Right atrium auricular region (tissue), 2 donors: ENCODE results near the gene ABHD5. TPM values are rescaled to one million over a fixed set of nuclear protein-coding genes. Genes with fewer than 3 reads are reported as not detected.

Source experiments
- DNase-seq: peaks from one replicate; pipeline ENCODE4 v3.0.0-alpha.2; 2019; ENCODE audit warnings: low spot score
- H3K27ac ChIP-seq, 2 donors: fragments of 200-600 bp; sonication (generic); 1 replicate in 1 of 2; 2 replicates in 1 of 2; pipeline ENCODE4 v1.5.1; 2016 to 2019
- H3K27me3 ChIP-seq, 2 donors: fragments of 200-600 bp; sonication (generic); one replicate each; pipeline versions ENCODE4 v1.5.1 to v1.6.0; 2017 to 2019
- H3K36me3 ChIP-seq: fragments of 200-600 bp; sonication (generic); one replicate; pipeline ENCODE4 v1.5.1; 2016
- H3K4me1 ChIP-seq, 2 donors: fragments of 200-600 bp; sonication (generic); one replicate each; pipeline versions ENCODE4 v1.5.1 to v1.6.0; 2017 to 2019
- H3K4me3 ChIP-seq, 2 donors: fragments of 200-600 bp; sonication (generic); 1 replicate in 1 of 2; 2 replicates in 1 of 2; pipeline ENCODE4 v1.5.1; 2017 to 2019; ENCODE audit warnings: mild to moderate bottlenecking in 1 of 2, moderate library complexity in 1 of 2
- H3K9me3 ChIP-seq, 2 donors: fragments of 200-600 bp; sonication (generic); one replicate each; pipeline ENCODE4 v1.5.1; 2019
- total RNA-seq, 2 donors: library from RNA; depleted of rRNA; stranded (reverse); fragments of >200 nt; gene quantifications; one replicate each; pipeline ENCODE4 v1.1.0, GENCODE V29; 2016
- TF ChIP-seq, protein P1 (sequence below), 2 donors: fragments of 200-600 bp; sonication (generic); IDR thresholded peaks; one replicate each; pipeline ENCODE4 v1.5.1; 2019; ENCODE audit warnings: antibody characterized with exemption in 2 of 2

The ABHD5 gene
- total RNA-seq, 2 donors from 2014 or later = 16.4 to 20.2 TPM

DNA sequence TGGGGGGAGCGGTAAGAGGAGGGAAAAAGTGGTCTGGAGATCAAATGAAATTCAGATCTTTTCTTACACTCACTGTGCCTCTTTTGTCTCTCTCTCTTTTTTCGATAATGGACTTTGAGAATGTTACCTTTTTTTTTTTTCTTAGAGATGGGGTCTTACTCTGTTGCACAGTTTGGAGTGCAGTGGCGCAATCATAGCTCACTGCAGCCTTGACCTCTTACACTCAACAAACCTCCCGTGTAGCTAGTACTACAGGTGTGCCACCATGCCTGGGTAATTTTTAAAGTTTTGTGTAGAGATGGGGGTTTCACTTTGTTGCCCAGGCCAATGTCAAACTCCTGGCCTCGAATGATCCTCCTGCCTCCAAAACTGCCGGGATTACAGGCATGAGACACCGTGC is 15.6 kb downstream of the ABHD5 start:
- H3K27me3 ChIP-seq = no peaks in the 10 kb centered on the region
- H3K36me3 ChIP-seq = peaks cover 15% of the 10 kb centered on the region
- H3K9me3 ChIP-seq = no peaks in the 10 kb centered on the region

DNA sequence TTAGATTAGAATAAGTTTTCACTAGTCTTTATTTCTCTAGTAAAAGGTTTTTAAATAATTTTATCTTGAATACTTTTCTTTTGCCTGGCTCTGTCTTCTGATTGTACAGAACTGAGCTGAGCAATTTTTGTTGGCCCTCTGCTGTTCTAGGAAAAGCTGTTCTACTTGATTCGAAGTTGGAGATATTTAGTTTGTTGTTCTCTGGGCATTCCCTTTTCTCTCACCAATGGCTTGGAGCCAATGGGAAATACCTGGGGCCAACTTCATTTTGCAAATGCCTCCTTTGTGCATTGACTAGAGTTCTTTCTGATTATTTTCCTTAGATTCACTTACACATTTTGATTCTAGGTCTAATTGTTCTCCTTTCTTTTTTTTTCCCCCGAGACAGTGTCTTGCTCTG is 16.5 kb downstream of the ABHD5 start:
- H3K27ac ChIP-seq = no peak overlapping the region
- peaks cover 24% of the 10 kb centered on the region for H3K36me3 ChIP-seq
- DNase-seq = no peak
- H3K27me3 ChIP-seq = no peaks in the 10 kb centered on the region
- no peak overlapping the region for H3K4me3 ChIP-seq
- H3K9me3 ChIP-seq = no peaks in the 10 kb centered on the region
- TF ChIP-seq, protein P1, sequence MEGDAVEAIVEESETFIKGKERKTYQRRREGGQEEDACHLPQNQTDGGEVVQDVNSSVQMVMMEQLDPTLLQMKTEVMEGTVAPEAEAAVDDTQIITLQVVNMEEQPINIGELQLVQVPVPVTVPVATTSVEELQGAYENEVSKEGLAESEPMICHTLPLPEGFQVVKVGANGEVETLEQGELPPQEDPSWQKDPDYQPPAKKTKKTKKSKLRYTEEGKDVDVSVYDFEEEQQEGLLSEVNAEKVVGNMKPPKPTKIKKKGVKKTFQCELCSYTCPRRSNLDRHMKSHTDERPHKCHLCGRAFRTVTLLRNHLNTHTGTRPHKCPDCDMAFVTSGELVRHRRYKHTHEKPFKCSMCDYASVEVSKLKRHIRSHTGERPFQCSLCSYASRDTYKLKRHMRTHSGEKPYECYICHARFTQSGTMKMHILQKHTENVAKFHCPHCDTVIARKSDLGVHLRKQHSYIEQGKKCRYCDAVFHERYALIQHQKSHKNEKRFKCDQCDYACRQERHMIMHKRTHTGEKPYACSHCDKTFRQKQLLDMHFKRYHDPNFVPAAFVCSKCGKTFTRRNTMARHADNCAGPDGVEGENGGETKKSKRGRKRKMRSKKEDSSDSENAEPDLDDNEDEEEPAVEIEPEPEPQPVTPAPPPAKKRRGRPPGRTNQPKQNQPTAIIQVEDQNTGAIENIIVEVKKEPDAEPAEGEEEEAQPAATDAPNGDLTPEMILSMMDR (IDR thresholded peaks at IDR 0.05) = no peak
- H3K4me1 ChIP-seq = no peaks in the 10 kb centered on the region

More for the DNA sequence above, 15.6 kb downstream of the ABHD5 start:
- TF ChIP-seq, protein P1 (IDR thresholded peaks at IDR 0.05) = no peak
- no peak overlapping the region for H3K27ac ChIP-seq
- DNase-seq = no peak
- no peaks in the 10 kb centered on the region for H3K4me1 ChIP-seq
- no peak overlapping the region for H3K4me3 ChIP-seq

DNA sequence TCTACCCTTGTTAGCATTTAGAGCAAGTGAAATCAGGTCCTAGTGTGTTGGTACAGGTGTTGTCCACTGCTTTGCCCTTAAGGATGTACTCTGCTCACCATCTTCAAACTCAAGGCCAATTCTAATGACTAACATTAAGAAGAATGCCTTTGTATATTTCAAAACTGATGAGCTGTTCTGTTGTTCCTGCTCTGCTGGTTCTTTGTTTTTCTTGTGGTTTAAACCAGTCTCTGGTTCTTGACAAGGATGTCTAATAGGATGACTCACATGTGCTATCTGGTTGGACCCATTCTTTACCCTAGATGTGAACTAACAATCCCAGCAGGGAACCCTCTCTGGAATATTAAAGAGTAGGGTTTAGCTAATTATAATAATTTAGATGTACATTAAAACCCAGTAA is 17.3 kb downstream of the ABHD5 start:
- DNase-seq = no peak
- Histone ChIP-seq H3K4me1 (no peaks in the 10 kb centered on the region), H3K4me3 (no peak overlapping the region), H3K36me3 (peaks cover 24% of the 10 kb centered on the region), H3K27ac (no peak overlapping the region), H3K27me3 (no peaks in the 10 kb centered on the region), H3K9me3 (no peaks in the 10 kb centered on the region)
- TF ChIP-seq, protein P1 (IDR thresholded peaks at IDR 0.05) = no peak

DNA sequence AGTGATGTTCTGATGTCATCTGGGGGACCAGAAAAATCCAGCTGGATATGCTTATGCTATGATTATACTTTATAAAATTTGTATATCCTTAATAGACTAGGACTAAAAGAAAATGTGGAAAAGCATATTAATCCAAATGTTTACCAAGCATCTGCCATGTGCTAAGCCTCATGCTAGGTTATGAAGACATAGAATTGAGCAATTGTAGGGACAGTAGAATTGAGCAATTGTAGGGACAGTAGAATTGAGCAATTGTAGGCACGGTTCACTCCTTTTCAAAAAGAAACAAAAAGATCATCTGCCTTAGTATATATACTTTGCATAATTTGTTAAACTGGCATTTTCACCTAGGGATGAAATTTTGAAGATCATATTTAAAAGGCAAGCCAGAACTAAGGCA is 18.3 kb downstream of the ABHD5 start:
- Histone ChIP-seq H3K27ac (no peak overlapping the region), H3K27me3 (no peaks in the 10 kb centered on the region), H3K9me3 (no peaks in the 10 kb centered on the region), H3K4me1 (no peaks in the 10 kb centered on the region), H3K4me3 (no peak overlapping the region), H3K36me3 (peaks cover 30% of the 10 kb centered on the region)
- no peak for DNase-seq
- TF ChIP-seq, protein P1 (IDR thresholded peaks at IDR 0.05) = no peak

DNA sequence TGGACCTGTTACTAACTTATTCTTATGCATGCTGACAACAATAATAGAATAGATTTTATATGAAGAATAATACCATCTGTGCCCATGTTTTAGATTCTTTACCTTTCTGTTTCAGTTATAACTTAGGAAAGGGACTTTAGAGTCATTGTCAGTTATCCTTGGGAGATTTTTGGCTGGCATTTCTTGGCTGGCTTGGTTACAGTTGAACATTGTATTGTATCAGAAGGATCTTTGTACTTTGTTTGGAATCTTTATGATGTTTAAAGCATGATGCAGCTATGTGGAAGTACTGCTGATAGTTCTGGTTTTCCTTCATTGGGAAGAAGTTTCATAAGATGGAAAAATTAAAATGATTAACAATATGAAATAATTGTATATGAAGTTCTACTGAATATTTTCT is 19.9 kb downstream of the ABHD5 start:
- no peak overlapping the region for H3K4me3 ChIP-seq
- no peaks in the 10 kb centered on the region for H3K9me3 ChIP-seq
- H3K27me3 ChIP-seq = no peaks in the 10 kb centered on the region
- no peak for DNase-seq
- no peak overlapping the region for H3K27ac ChIP-seq
- H3K4me1 ChIP-seq = no peaks in the 10 kb centered on the region
- H3K36me3 ChIP-seq = peaks cover 43% of the 10 kb centered on the region
- TF ChIP-seq, protein P1 (IDR thresholded peaks at IDR 0.05) = no peak

DNA sequence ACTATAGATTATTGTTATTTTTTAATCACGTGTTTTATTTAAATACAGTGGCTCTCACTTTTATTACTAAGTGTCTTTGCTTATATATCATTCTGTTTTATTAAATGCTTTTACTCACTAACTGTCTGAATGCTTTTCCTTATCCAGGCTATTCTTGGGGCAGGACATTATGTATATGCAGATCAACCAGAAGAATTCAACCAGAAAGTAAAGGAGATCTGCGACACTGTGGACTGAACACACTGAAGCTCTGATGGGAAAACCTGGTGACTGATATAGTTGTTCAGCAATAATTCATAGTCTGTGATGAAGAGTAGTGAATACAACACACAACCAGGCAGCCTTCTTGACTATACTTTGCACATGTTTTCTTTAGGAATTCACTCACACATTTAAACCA is 27.6 kb downstream of the ABHD5 start:
- Histone ChIP-seq H3K27me3 (no peaks in the 10 kb centered on the region), H3K9me3 (no peaks in the 10 kb centered on the region), H3K27ac (no peak overlapping the region), H3K36me3 (peaks cover 57% of the 10 kb centered on the region), H3K4me3 (no peak overlapping the region), H3K4me1 (no peaks in the 10 kb centered on the region)
- no peak for DNase-seq
- TF ChIP-seq, protein P1 (IDR thresholded peaks at IDR 0.05) = no peak
